Stimulated activated CD4-positive, alpha-beta T cell treated with anti-CD3 and anti-CD28 coated beads, TNF-alpha, amount 100 ng/mL, for 48 hours (primary cell): ENCODE measurements around the gene NDEL1.

Experiments used
- DNase-seq, 3 donors: peaks; one replicate each; pipeline ENCODE4 v3.0.0-alpha.2; 2020; ENCODE audit warnings: low read depth in 3 of 3

The NDEL1 gene

DNA sequence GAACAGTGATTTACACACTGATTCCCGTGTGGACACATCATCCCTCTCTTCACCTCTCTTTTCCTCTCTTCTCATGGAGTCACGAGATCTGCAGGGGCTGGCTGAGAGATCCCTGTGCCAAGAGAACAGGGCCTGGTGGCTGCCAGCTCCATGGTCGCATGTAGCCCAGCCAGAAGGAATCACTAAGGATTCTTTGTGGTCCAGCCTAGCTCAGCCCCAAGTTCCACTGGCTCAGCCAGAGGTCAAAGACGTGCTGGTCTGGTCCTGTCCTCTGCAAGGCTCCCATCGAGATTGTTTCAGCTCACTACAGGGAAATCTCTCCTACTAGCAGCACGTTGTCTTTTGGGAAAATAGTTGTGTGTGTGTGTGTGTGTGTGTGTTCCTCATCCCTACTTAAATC, 66.4 kb downstream of the NDEL1 start:
- DNase-seq: no peak

DNA sequence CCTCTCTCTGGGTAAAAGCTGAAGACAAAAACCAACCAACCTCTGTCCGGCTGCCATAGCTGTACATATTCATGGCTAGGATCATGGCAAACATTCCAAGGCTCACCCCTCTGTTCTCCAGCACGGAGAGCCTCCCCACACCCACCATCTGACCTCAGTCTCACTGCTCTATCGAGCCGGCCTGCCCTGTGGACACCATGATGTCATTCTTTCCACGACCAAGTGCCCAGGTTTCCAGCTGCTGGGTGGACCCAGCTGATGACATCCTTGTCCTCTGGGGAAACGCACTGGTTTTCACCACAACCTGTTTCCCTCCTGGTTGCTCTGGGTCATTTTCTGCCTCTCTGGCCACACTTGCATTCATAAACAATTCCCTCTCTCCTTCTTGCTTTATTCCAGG, 67.7 kb downstream of the NDEL1 start:
- DNase-seq: no peak

DNA sequence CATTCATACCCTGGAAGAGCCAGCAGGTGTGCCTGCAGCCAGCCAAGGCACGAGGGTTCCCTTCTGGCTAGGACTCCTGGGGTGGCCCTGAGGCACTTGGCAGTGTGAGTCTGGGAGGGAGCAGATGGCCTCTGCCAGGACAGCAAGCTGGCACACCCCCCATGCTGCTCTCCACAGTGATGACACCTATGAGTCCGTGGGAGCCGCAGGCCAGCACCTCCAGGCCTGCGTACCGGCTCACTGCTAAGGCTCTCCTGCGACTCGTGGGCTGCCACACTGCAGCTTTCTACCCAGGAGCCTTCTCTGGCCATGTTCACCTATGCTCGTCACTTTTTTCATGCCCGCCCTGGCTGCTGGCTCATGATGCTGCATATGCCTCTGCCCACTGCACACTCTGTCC, 68.1 kb downstream of the NDEL1 start:
- no peak for DNase-seq

DNA sequence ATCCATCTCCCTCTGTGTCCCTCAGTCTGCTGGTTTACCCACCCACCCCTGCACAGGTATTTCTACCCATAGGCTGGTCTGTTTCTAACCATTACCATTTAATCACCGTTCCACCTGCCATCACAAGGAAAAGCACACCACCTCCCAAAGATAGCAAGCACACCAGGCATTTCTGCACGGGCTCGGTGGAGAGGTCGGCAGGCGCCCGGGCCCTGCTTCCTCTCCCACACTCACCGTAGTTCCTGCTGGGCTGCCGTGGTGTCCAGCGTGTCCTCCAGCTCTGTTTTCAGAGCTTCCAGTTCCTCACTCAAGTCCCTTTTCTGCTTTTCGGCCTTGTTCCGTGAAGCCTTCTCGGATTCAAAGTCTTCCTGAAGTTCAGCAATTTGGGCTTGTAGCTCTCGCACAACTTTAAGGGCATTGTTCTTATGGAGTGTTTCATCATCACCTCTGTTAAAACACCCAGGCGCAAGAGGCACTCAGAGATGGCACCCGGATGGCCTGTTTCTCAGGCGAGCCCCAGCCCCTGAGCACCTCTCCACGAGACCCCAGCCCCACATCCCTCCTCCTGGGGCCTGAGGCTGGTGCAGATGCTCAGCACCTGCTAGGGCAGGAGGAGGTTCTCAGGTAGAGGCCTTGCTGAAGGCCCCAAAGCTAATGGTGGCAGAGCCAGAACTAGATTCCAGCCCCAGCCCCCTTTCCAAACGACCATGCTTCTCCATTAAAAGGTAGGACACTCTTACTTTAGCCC, 69.0 kb downstream of the NDEL1 start:
- no peak for DNase-seq

DNA sequence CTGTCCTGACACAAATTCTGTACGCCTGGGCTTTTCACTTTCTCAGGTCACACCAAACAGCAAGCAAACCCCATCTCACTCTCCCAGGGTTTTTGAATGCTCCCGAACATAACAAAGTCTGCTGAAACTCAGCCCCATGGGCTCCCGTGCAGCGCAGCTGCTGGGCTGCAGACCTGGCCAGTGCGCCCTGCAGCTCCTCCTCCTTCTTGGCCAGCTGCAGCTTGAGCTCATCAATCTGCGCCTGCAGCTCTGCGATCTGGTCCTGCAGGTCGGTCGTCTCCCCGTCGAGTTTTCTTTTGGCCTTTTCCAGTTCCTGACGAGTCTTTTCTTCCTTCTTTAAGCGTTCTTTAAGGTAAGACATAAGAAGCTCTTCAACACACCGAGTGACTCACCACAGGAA, 70.5 kb downstream of the NDEL1 start:
- DNase-seq: no peak

DNA sequence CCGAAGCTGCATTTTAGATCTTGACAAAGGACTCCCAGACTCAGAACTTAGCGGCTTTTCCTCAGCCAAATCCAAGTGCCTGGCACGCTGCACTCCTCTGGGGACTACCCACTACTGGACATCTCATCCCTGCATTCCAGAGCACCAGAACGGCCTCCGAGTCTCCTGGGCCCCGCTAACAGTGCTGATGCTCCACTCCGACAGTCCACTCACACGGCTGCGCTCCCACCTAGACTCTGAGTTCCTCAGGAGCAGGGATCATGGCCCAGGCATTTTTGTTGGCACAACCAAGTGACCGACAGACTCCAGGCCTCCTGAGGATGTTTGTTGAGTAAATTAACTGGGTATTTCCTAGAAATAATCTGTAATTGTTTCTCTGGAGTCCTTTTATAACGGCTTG, 79.1 kb downstream of the NDEL1 start:
- no peak for DNase-seq
